WTC11 (cell line): Measurements from ENCODE around the gene DLL1. TPM values are rescaled to one million over a fixed set of nuclear protein-coding genes. Genes with fewer than 3 reads are reported as not detected.

Source experiments
- ATAC-seq: fragments of 200-7000 bp; cut with Tn5 transposase; 2 replicates; pipeline ENCODE4 v1.10.0; 2021; ENCODE audit warnings: mild to moderate bottlenecking, moderate library complexity
- CTCF ChIA-PET: fragments of 300-600 bp; sonication (Branson Sonifier 250); formaldehyde crosslinking; loops from one replicate; lab custom pipeline; 2021; ENCODE audit warnings: antibody characterized with exemption; lab: Charles Lee
- POLR2A ChIA-PET: fragments of 350-600 bp; sonication (Branson Sonifier 250); formaldehyde crosslinking; loops from one replicate; lab custom pipeline; 2021; ENCODE audit warnings: antibody characterized with exemption; lab: Charles Lee
- DNase-seq: peaks from one replicate; pipeline ENCODE4 v3.0.0; 2021; ENCODE audit warnings: low spot score
- H3K27ac Mint-ChIP-seq: 2 replicates; pipeline ENCODE4 v1.8.0; 2021; ENCODE audit warnings: mixed read lengths
- H3K27me3 Mint-ChIP-seq: 2 replicates; pipeline ENCODE4 v1.8.0; 2021; ENCODE audit warnings: low read depth, mild to moderate bottlenecking, moderate library complexity, mixed read lengths
- H3K36me3 Mint-ChIP-seq: 2 replicates; pipeline ENCODE4 v1.8.0; 2021; ENCODE audit warnings: mixed read lengths
- H3K4me1 Mint-ChIP-seq: 2 replicates; pipeline ENCODE4 v1.8.0; 2022; ENCODE audit warnings: mixed read lengths
- H3K4me3 Mint-ChIP-seq: 2 replicates; pipeline ENCODE4 v1.8.0; 2021; ENCODE audit warnings: mild to moderate bottlenecking, moderate library complexity, mixed read lengths
- H3K9me3 Mint-ChIP-seq: 2 replicates; pipeline ENCODE4 v1.8.0; 2021; ENCODE audit warnings: mixed read lengths
- E2F1 ChIP-seq: sonication (generic); formaldehyde crosslinking; IDR thresholded peaks from 2 replicates; pipeline ENCODE4 v1.8.0; 2022; ENCODE audit warnings: mild to moderate bottlenecking, missing genetic modification reagents
- ELF4 ChIP-seq: sonication (generic); formaldehyde crosslinking; IDR thresholded peaks from 2 replicates; pipeline ENCODE4 v1.8.1; 2022; ENCODE audit warnings: low read depth, mild to moderate bottlenecking, moderate library complexity, missing genetic modification reagents
- GRHL2 ChIP-seq: fragments of 250-450 bp; sonication (Bioruptor Pico); IDR thresholded peaks from 2 replicates; pipeline ENCODE4 v1.8.0; 2022; ENCODE audit warnings: mild to moderate bottlenecking, moderate library complexity; ENCODE audit not compliant: insufficient replicate concordance, severe bottlenecking
- GTF2I ChIP-seq: fragments of 250-450 bp; sonication (Bioruptor Pico); conservative IDR thresholded peaks from 2 replicates; pipeline ENCODE4 v1.4.0; 2021; ENCODE audit warnings: mild to moderate bottlenecking
- MXD4 ChIP-seq: fragments of 250-450 bp; sonication (Bioruptor Pico); IDR thresholded peaks from 2 replicates; pipeline ENCODE4 v1.8.0; 2021; ENCODE audit warnings: mild to moderate bottlenecking, moderate library complexity, borderline replicate concordance
- NFATC4 ChIP-seq: fragments of 250-450 bp; sonication (Bioruptor Pico); IDR thresholded peaks from 2 replicates; pipeline ENCODE4 v1.9.0; 2021; ENCODE audit warnings: mild to moderate bottlenecking
- NFE2L1 ChIP-seq: sonication (generic); formaldehyde crosslinking; IDR thresholded peaks from 2 replicates; pipeline ENCODE4 v1.8.1; 2023; ENCODE audit warnings: missing genetic modification reagents
- SP1 ChIP-seq: sonication (generic); formaldehyde crosslinking; conservative IDR thresholded peaks from 2 replicates; pipeline ENCODE4 v1.8.1; 2022; ENCODE audit warnings: missing genetic modification reagents
- ZBTB21 ChIP-seq: sonication (generic); formaldehyde crosslinking; IDR thresholded peaks from 2 replicates; pipeline ENCODE4 v1.8.1; 2023; ENCODE audit warnings: mild to moderate bottlenecking, missing genetic modification reagents, borderline replicate concordance
- ZNF416 ChIP-seq: fragments of 250-450 bp; sonication (Bioruptor Pico); IDR thresholded peaks from 2 replicates; pipeline ENCODE4 v1.9.0; 2021; ENCODE audit warnings: mild to moderate bottlenecking, inconsistent platforms
- total RNA-seq: library from RNA; stranded (reverse); gene quantifications from 3 replicates; pipeline ENCODE4 v1.2.3, GENCODE V29; 2021
- TF ChIP-seq, protein P1 (sequence below): sonication (generic); formaldehyde crosslinking; IDR thresholded peaks from 2 replicates; pipeline ENCODE4 v1.8.1; 2022; ENCODE audit warnings: low read depth, missing genetic modification reagents, borderline replicate concordance
- TF ChIP-seq, protein P2 (sequence below): sonication (generic); formaldehyde crosslinking; IDR thresholded peaks from 2 replicates; pipeline ENCODE4 v1.8.0; 2022; ENCODE audit warnings: mild to moderate bottlenecking, missing genetic modification reagents
- TF ChIP-seq, protein P3 (sequence below): sonication (generic); formaldehyde crosslinking; IDR thresholded peaks from 2 replicates; pipeline ENCODE4 v1.8.1; 2023; ENCODE audit warnings: mild to moderate bottlenecking, missing genetic modification reagents, borderline replicate concordance
- TF ChIP-seq, protein P4 (sequence below): sonication (generic); formaldehyde crosslinking; IDR thresholded peaks from 2 replicates; pipeline ENCODE4 v1.8.1; 2022; ENCODE audit warnings: mild to moderate bottlenecking, missing genetic modification reagents, moderate library complexity, borderline replicate concordance
- TF ChIP-seq, protein P5 (sequence below): sonication (generic); formaldehyde crosslinking; IDR thresholded peaks from 2 replicates; pipeline ENCODE4 v1.8.0; 2023; ENCODE audit warnings: mild to moderate bottlenecking, missing genetic modification reagents
- TF ChIP-seq, protein P6 (sequence below): fragments of 250-450 bp; sonication (Bioruptor Pico); conservative IDR thresholded peaks from 2 replicates; pipeline ENCODE4 v1.9.0; 2021; ENCODE audit warnings: mild to moderate bottlenecking
- TF ChIP-seq, protein P7 (sequence below): sonication (generic); formaldehyde crosslinking; conservative IDR thresholded peaks from 2 replicates; pipeline ENCODE4 v1.8.1; 2022; ENCODE audit warnings: mild to moderate bottlenecking, missing genetic modification reagents

The DLL1 gene
- total RNA-seq, 1 experiment from 2014 or later = 25.3 TPM

- no peak for DNase-seq
- no peaks in the 10 kb centered on the region for H3K9me3 Mint-ChIP-seq
- peaks cover 13% of the 10 kb centered on the region for H3K36me3 Mint-ChIP-seq
- H3K27ac Mint-ChIP-seq = peak overlapping the region; percentile 93; the same call in 1 of the 2 replicates
- H3K4me3 Mint-ChIP-seq = peak overlapping the region; percentile 88
- H3K4me1 Mint-ChIP-seq = peaks cover 50% of the 10 kb centered on the region
- TF ChIP-seq, protein P1, sequence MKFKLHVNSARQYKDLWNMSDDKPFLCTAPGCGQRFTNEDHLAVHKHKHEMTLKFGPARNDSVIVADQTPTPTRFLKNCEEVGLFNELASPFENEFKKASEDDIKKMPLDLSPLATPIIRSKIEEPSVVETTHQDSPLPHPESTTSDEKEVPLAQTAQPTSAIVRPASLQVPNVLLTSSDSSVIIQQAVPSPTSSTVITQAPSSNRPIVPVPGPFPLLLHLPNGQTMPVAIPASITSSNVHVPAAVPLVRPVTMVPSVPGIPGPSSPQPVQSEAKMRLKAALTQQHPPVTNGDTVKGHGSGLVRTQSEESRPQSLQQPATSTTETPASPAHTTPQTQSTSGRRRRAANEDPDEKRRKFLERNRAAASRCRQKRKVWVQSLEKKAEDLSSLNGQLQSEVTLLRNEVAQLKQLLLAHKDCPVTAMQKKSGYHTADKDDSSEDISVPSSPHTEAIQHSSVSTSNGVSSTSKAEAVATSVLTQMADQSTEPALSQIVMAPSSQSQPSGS = no peak
- no peak for TF ChIP-seq SP1
- TF ChIP-seq E2F1 (CRISPR knock-in tag) = no peak
- TF ChIP-seq ELF4 (CRISPR knock-in tag) = no peak
- no peak for TF ChIP-seq MXD4 (CRISPR knock-in tag)
- TF ChIP-seq GRHL2 (CRISPR knock-in tag) = no peak
- TF ChIP-seq NFE2L1 (CRISPR knock-in tag) = no peak
- TF ChIP-seq, protein P2, sequence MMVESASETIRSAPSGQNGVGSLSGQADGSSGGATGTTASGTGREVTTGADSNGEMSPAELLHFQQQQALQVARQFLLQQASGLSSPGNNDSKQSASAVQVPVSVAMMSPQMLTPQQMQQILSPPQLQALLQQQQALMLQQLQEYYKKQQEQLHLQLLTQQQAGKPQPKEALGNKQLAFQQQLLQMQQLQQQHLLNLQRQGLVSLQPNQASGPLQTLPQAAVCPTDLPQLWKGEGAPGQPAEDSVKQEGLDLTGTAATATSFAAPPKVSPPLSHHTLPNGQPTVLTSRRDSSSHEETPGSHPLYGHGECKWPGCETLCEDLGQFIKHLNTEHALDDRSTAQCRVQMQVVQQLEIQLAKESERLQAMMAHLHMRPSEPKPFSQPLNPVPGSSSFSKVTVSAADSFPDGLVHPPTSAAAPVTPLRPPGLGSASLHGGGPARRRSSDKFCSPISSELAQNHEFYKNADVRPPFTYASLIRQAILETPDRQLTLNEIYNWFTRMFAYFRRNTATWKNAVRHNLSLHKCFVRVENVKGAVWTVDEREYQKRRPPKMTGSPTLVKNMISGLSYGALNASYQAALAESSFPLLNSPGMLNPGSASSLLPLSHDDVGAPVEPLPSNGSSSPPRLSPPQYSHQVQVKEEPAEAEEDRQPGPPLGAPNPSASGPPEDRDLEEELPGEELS (CRISPR knock-in tag) = no peak
- no peak for TF ChIP-seq ZBTB21 (CRISPR knock-in tag)
- no peak for TF ChIP-seq NFATC4 (CRISPR knock-in tag)
- TF ChIP-seq, protein P3, sequence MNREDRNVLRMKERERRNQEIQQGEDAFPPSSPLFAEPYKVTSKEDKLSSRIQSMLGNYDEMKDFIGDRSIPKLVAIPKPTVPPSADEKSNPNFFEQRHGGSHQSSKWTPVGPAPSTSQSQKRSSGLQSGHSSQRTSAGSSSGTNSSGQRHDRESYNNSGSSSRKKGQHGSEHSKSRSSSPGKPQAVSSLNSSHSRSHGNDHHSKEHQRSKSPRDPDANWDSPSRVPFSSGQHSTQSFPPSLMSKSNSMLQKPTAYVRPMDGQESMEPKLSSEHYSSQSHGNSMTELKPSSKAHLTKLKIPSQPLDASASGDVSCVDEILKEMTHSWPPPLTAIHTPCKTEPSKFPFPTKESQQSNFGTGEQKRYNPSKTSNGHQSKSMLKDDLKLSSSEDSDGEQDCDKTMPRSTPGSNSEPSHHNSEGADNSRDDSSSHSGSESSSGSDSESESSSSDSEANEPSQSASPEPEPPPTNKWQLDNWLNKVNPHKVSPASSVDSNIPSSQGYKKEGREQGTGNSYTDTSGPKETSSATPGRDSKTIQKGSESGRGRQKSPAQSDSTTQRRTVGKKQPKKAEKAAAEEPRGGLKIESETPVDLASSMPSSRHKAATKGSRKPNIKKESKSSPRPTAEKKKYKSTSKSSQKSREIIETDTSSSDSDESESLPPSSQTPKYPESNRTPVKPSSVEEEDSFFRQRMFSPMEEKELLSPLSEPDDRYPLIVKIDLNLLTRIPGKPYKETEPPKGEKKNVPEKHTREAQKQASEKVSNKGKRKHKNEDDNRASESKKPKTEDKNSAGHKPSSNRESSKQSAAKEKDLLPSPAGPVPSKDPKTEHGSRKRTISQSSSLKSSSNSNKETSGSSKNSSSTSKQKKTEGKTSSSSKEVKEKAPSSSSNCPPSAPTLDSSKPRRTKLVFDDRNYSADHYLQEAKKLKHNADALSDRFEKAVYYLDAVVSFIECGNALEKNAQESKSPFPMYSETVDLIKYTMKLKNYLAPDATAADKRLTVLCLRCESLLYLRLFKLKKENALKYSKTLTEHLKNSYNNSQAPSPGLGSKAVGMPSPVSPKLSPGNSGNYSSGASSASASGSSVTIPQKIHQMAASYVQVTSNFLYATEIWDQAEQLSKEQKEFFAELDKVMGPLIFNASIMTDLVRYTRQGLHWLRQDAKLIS (CRISPR knock-in tag) = no peak
- TF ChIP-seq GTF2I = no peak
- TF ChIP-seq, protein P4, sequence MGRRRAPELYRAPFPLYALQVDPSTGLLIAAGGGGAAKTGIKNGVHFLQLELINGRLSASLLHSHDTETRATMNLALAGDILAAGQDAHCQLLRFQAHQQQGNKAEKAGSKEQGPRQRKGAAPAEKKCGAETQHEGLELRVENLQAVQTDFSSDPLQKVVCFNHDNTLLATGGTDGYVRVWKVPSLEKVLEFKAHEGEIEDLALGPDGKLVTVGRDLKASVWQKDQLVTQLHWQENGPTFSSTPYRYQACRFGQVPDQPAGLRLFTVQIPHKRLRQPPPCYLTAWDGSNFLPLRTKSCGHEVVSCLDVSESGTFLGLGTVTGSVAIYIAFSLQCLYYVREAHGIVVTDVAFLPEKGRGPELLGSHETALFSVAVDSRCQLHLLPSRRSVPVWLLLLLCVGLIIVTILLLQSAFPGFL (CRISPR knock-in tag) = no peak
- TF ChIP-seq ZNF416 (CRISPR knock-in tag) = no peak
- TF ChIP-seq, protein P5, sequence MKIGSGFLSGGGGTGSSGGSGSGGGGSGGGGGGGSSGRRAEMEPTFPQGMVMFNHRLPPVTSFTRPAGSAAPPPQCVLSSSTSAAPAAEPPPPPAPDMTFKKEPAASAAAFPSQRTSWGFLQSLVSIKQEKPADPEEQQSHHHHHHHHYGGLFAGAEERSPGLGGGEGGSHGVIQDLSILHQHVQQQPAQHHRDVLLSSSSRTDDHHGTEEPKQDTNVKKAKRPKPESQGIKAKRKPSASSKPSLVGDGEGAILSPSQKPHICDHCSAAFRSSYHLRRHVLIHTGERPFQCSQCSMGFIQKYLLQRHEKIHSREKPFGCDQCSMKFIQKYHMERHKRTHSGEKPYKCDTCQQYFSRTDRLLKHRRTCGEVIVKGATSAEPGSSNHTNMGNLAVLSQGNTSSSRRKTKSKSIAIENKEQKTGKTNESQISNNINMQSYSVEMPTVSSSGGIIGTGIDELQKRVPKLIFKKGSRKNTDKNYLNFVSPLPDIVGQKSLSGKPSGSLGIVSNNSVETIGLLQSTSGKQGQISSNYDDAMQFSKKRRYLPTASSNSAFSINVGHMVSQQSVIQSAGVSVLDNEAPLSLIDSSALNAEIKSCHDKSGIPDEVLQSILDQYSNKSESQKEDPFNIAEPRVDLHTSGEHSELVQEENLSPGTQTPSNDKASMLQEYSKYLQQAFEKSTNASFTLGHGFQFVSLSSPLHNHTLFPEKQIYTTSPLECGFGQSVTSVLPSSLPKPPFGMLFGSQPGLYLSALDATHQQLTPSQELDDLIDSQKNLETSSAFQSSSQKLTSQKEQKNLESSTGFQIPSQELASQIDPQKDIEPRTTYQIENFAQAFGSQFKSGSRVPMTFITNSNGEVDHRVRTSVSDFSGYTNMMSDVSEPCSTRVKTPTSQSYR (CRISPR knock-in tag) = no peak
- TF ChIP-seq, protein P6, sequence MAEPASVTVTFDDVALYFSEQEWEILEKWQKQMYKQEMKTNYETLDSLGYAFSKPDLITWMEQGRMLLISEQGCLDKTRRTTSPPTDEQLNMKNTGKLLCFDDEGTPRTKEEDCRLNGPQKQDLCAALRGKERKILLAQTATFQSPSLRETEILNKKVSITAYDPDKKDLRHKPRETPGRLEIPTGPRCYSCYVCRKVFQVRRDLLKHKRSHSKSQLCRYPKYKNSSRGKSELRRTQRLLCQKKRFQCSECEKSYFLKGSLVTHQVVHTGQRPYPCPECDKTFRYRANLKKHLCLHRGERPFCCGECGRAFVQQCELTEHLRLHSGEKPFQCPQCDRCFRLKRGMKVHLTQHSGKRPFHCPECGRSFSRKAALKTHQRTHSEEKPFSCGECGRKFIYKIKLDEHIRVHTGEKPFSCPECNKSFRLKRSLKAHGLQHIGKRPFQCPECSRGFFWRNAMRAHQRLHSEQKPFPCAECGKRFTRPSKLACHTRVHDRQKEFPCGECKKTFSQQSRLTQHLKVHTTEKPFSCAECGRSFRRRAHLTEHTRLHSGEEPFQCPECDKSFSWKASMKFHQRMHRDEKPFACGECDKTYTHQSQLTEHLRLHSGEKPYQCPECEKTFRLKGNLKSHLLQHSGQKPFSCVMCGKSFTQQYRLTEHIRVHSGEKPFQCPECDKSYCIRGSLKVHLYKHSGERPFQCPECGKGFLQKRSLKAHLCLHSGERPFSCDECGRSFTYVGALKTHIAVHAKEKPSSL (CRISPR knock-in tag) = no peak
- TF ChIP-seq, protein P7, sequence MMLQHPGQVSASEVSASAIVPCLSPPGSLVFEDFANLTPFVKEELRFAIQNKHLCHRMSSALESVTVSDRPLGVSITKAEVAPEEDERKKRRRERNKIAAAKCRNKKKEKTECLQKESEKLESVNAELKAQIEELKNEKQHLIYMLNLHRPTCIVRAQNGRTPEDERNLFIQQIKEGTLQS (CRISPR knock-in tag) = no peak
- H3K27me3 Mint-ChIP-seq = peaks cover 80% of the 10 kb centered on the region
- no peak for ATAC-seq
- ChIA-PET CTCF (interaction anchor here (0.8 to 1.6 kb wide), 6 partner anchors 10 to 460 kb away, joined by 3 to 5 read pairs (median 3); no protein-coding TSS in a partner anchor), POLR2A (no interaction called here)
Observed at GRCh38 chr6:170292111-170292406, 1.2 kb upstream of the DLL1 start.
